ENCODE results near the gene DDX59. TPM values are rescaled to one million over a fixed set of nuclear protein-coding genes. Genes with fewer than 3 reads are reported as not detected.

The DDX59 gene
- total RNA-seq, 6 experiments from 2014 or later: 6.7 to 12.4 (median 8.8) TPM

- H3K4me3 ChIP-seq: no peak overlapping the region
- H3K9me3 ChIP-seq: no peaks in the 10 kb centered on the region
- intact Hi-C loops (cut with DNase I): no loop called here
- DNase-seq (no peak), ATAC-seq (no peak)
- no peak overlapping the region for H3K27ac ChIP-seq
- H3K4me1 ChIP-seq: peaks cover 0 to 9% (median 0%) of the 10 kb centered on the region in 4 donors
- WGBS (ENCODE audit: insufficient coverage, low coverage, low lambda C conversion rate, missing lambda C conversion rate): 90% methylated on average over 4 of the region's 4 CpGs
- no peaks in the 10 kb centered on the region for H3K36me3 ChIP-seq
- no peaks in the 10 kb centered on the region for H3K27me3 ChIP-seq
- TF ChIP-seq, protein P1, sequence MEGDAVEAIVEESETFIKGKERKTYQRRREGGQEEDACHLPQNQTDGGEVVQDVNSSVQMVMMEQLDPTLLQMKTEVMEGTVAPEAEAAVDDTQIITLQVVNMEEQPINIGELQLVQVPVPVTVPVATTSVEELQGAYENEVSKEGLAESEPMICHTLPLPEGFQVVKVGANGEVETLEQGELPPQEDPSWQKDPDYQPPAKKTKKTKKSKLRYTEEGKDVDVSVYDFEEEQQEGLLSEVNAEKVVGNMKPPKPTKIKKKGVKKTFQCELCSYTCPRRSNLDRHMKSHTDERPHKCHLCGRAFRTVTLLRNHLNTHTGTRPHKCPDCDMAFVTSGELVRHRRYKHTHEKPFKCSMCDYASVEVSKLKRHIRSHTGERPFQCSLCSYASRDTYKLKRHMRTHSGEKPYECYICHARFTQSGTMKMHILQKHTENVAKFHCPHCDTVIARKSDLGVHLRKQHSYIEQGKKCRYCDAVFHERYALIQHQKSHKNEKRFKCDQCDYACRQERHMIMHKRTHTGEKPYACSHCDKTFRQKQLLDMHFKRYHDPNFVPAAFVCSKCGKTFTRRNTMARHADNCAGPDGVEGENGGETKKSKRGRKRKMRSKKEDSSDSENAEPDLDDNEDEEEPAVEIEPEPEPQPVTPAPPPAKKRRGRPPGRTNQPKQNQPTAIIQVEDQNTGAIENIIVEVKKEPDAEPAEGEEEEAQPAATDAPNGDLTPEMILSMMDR (IDR thresholded peaks at IDR 0.05): no peak
- TF ChIP-seq POLR2A (IDR thresholded peaks at IDR 0.05): no peak
Measured at GRCh38 chr1:200640373-200640962, 29.2 kb downstream of the DDX59 start.

- H3K36me3 ChIP-seq: no peaks in the 10 kb centered on the region
- no peak for ATAC-seq
- no peaks in the 10 kb centered on the region for H3K9me3 ChIP-seq
- TF ChIP-seq POLR2A (IDR thresholded peaks at IDR 0.05): no peak
- TF ChIP-seq, protein P1 (IDR thresholded peaks at IDR 0.05): no peak
- intact Hi-C loops (cut with DNase I): no loop called here
- DNase-seq: no peak
- WGBS (ENCODE audit: insufficient coverage, low coverage, low lambda C conversion rate, missing lambda C conversion rate): 78% methylated on average over 7 of the region's 7 CpGs
- H3K27ac ChIP-seq: no peak overlapping the region
- no peaks in the 10 kb centered on the region for H3K27me3 ChIP-seq
- peaks cover 0 to 9% (median 0%) of the 10 kb centered on the region in 4 donors for H3K4me1 ChIP-seq
- no peak overlapping the region for H3K4me3 ChIP-seq
Measured at GRCh38 chr1:200638073-200638472, 31.6 kb downstream of the DDX59 start.

- Histone ChIP-seq H3K27me3 (no peaks in the 10 kb centered on the region), H3K4me1 (peaks cover 0 to 9% (median 0%) of the 10 kb centered on the region in 4 donors), H3K27ac (no peak overlapping the region), H3K4me3 (no peak overlapping the region), H3K9me3 (no peaks in the 10 kb centered on the region), H3K36me3 (no peaks in the 10 kb centered on the region)
- 94% methylated on average over 2 of the region's 2 CpGs for WGBS (ENCODE audit: insufficient coverage, low coverage, low lambda C conversion rate, missing lambda C conversion rate)
- intact Hi-C loops (cut with DNase I): no loop called here
- TF ChIP-seq, protein P1 (IDR thresholded peaks at IDR 0.05): no peak
- TF ChIP-seq POLR2A (IDR thresholded peaks at IDR 0.05): no peak
- ATAC-seq: no peak
- DNase-seq: no peak
Measured at GRCh38 chr1:200636681-200637080, 33.0 kb downstream of the DDX59 start.

GRCh38 chr1:200634261-200635122 is 35.2 kb downstream of the DDX59 start:
- H3K4me1 ChIP-seq: no peaks in the 10 kb centered on the region
- H3K36me3 ChIP-seq: no peaks in the 10 kb centered on the region
- no peaks in the 10 kb centered on the region for H3K9me3 ChIP-seq
- H3K4me3 ChIP-seq: no peak overlapping the region
- no peak overlapping the region for H3K27ac ChIP-seq
- no peaks in the 10 kb centered on the region for H3K27me3 ChIP-seq
- 82% methylated on average over 1 of the region's 2 CpGs for WGBS (ENCODE audit: insufficient coverage, low coverage, low lambda C conversion rate, missing lambda C conversion rate)
- TF ChIP-seq POLR2A (IDR thresholded peaks at IDR 0.05): no peak
- TF ChIP-seq, protein P1 (IDR thresholded peaks at IDR 0.05): no peak
- DNase-seq (no peak), ATAC-seq (no peak)
- intact Hi-C loops (cut with DNase I): no loop called here
